Stomach (tissue), 9 donors: ENCODE measurements around the gene DHRS1. TPM values are rescaled to one million over a fixed set of nuclear protein-coding genes. Genes with fewer than 3 reads are reported as not detected.
A peak's percentile ranks its signal among the peaks of the same experiment; 100 is the strongest.

Source experiments
- DNase-seq, 2 donors: peaks; one replicate each; pipeline versions ENCODE4 v3.0.0 to v3.0.0-alpha.2; 2013 to 2019
- H3K27ac ChIP-seq, 5 donors: fragments of 200-600 bp in 4 of 5; sonication (generic) in 4 of 5; one replicate each; pipeline ENCODE4 v1.5.1; 2013 to 2019; ENCODE audit warnings: mild to moderate bottlenecking in 1 of 5, moderate library complexity in 1 of 5
- H3K27me3 ChIP-seq, 3 donors: fragments of 200-600 bp; sonication (generic); one replicate each; pipeline ENCODE4 v1.5.1; 2017 to 2019; ENCODE audit warnings: mixed run types in 1 of 3
- H3K36me3 ChIP-seq, 4 donors: fragments of 200-600 bp; sonication (generic); 1 replicate in 3 of 4; 2 replicates in 1 of 4; pipeline ENCODE4 v1.5.1; 2016 to 2019
- H3K4me1 ChIP-seq, 4 donors: fragments of 200-600 bp; sonication (generic); one replicate each; pipeline ENCODE4 v1.5.1; 2016 to 2019
- H3K4me3 ChIP-seq, 4 donors: fragments of 200-600 bp; sonication (generic) in 3 of 4; one replicate each; pipeline ENCODE4 v1.5.1; 2016 to 2019; ENCODE audit warnings: mild to moderate bottlenecking in 1 of 4
- H3K9me3 ChIP-seq, 4 donors: fragments of 200-600 bp; sonication (generic); one replicate each; pipeline ENCODE4 v1.5.1; 2016 to 2019
- EP300 ChIP-seq: sonication (generic); formaldehyde crosslinking; IDR thresholded peaks from one replicate; pipeline ENCODE4 v1.6.1; 2017; ENCODE audit warnings: antibody characterized with exemption
- POLR2A ChIP-seq, 4 donors: fragments of 450-650 bp; IDR thresholded peaks; one replicate each; pipeline ENCODE4 v1.6.1; 2016; ENCODE audit warnings: antibody characterized with exemption in 4 of 4, control low read depth in 2 of 4, mild to moderate bottlenecking in 1 of 4, moderate library complexity in 1 of 4
- POLR2AphosphoS5 ChIP-seq, 3 donors: sonication (generic); formaldehyde crosslinking; IDR thresholded peaks; one replicate each; pipeline ENCODE4 v1.6.1; 2016; ENCODE audit warnings: antibody characterized with exemption in 3 of 3
- WGBS, 5 donors: extraction: QIAGEN DNeasy Blood & Tissue Kit in 3 of 5; methylation state at CpG; one replicate each; pipeline versions ENCODE4 v1.1.5 to v1.1.7; 2013 to 2018; 5-methylcytosine and 5-hydroxymethylcytosine counted together
- intact Hi-C: fragments of 100-400 bp; cut with DNase I; formaldehyde crosslinking; loops from one replicate; pipeline ENCODE4 v1.15.1; 2023; ENCODE audit warnings: low total_unique reads
- polyA plus RNA-seq, 3 donors: library from polyadenylated mRNA; stranded (reverse); fragments of 200-250 nt; gene quantifications; one replicate each; pipeline ENCODE4 v1.2.3, GENCODE V29; 2013
- total RNA-seq, 5 donors: library from RNA; depleted of rRNA; stranded (reverse); fragments of >200 nt; gene quantifications; one replicate each; pipeline versions ENCODE4 v1.1.0 to v1.2.3, GENCODE V29; 2014 to 2016
- TF ChIP-seq, protein P1 (sequence below), 7 experiments: fragments of 450-650 bp in 4 of 7; fragments of 200-600 bp in 3 of 7; sonication (generic) in 3 of 7; IDR thresholded peaks; one replicate each; pipeline ENCODE4 v1.5.1; 2016 to 2019; ENCODE audit warnings: antibody characterized with exemption in 7 of 7, control low read depth in 2 of 7, mild to moderate bottlenecking in 1 of 7
- donor health status: healthy with polysubstance abuse.
- donor health status: Bipolar disorder and iron deficiency.
- donor health status: healthy.

The DHRS1 gene
- total and polyA plus RNA-seq, 8 donors: 5.3 to 71.9 (median 25.1) TPM

DNA sequence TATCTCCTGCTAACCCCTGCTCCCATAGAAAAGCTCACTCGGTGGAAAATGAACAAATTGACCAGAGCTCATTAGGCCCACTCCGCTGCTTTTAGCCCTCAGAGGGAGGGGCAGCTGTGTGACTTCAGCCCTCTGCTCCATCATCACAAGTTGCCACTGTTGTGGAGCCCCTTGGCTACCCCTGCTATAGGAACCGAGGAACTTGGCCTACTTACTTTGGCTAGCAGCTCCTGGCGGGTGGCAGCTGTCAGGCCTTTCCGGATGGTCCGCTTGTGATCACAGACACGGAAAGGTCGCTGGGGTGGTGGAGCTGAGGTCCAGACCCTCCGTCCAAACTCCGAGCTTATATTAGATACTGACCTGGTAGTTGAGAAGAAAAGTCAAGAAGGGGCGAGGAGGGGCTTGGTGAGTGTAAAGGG lies 7.6 kb upstream of the DHRS1 start:
- no peaks in the 10 kb centered on the region for H3K27me3 ChIP-seq
- WGBS, 5 donors: 70 to 82% (median 76%) methylated on average over 11 of the region's 11 CpGs
- DNase-seq: no peak
- H3K27ac ChIP-seq: peak overlapping the region; percentile 11 to 88 (median 71)
- H3K9me3 ChIP-seq: no peaks in the 10 kb centered on the region
- no peak overlapping the region for H3K4me3 ChIP-seq
- TF ChIP-seq, protein P1, sequence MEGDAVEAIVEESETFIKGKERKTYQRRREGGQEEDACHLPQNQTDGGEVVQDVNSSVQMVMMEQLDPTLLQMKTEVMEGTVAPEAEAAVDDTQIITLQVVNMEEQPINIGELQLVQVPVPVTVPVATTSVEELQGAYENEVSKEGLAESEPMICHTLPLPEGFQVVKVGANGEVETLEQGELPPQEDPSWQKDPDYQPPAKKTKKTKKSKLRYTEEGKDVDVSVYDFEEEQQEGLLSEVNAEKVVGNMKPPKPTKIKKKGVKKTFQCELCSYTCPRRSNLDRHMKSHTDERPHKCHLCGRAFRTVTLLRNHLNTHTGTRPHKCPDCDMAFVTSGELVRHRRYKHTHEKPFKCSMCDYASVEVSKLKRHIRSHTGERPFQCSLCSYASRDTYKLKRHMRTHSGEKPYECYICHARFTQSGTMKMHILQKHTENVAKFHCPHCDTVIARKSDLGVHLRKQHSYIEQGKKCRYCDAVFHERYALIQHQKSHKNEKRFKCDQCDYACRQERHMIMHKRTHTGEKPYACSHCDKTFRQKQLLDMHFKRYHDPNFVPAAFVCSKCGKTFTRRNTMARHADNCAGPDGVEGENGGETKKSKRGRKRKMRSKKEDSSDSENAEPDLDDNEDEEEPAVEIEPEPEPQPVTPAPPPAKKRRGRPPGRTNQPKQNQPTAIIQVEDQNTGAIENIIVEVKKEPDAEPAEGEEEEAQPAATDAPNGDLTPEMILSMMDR (IDR thresholded peaks at IDR 0.05): no peak
- no peak for TF ChIP-seq POLR2A (IDR thresholded peaks at IDR 0.05)
- TF ChIP-seq POLR2AphosphoS5 (IDR thresholded peaks at IDR 0.05): no peak
- no peak for TF ChIP-seq EP300
- peaks cover 43 to 62% (median 53%) of the 10 kb centered on the region in 4 donors for H3K4me1 ChIP-seq
- peaks cover 45 to 65% (median 54%) of the 10 kb centered on the region in 4 donors for H3K36me3 ChIP-seq
- intact Hi-C loops: no loop called here

DNA sequence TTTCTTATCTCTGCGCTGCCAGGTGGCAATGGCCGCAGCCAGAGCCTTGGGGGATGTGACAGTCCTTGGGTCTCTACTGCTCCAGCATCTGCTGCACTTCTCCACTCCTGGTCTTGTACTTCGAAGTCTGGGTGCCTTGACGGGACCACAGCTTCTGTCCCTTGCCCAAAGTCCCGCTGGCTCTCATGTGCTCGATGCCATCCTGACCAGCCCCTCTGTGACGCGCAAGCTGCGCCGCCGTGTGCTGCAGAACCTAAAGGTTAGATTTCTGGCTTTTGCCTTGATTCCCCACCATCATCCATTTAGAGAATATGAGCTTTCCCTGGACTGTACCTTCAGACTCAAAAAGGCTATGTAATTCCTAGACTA lies 4.4 kb upstream of the DHRS1 start:
- DNase-seq: no peak
- H3K9me3 ChIP-seq: no peaks in the 10 kb centered on the region
- H3K27me3 ChIP-seq: no peaks in the 10 kb centered on the region
- intact Hi-C loops: no loop called here
- H3K4me3 ChIP-seq: no peak overlapping the region
- H3K27ac ChIP-seq: no peak overlapping the region
- H3K4me1 ChIP-seq: peaks cover 29 to 58% (median 43%) of the 10 kb centered on the region in 4 donors
- TF ChIP-seq POLR2A (IDR thresholded peaks at IDR 0.05) (no peak), EP300 (no peak), POLR2AphosphoS5 (IDR thresholded peaks at IDR 0.05) (no peak)
- TF ChIP-seq, protein P1 (IDR thresholded peaks at IDR 0.05): no peak
- peaks cover 54 to 75% (median 65%) of the 10 kb centered on the region in 4 donors for H3K36me3 ChIP-seq
- 94 to 97% (median 96%) methylated on average over 11 of the region's 11 CpGs for WGBS, 5 donors

DNA sequence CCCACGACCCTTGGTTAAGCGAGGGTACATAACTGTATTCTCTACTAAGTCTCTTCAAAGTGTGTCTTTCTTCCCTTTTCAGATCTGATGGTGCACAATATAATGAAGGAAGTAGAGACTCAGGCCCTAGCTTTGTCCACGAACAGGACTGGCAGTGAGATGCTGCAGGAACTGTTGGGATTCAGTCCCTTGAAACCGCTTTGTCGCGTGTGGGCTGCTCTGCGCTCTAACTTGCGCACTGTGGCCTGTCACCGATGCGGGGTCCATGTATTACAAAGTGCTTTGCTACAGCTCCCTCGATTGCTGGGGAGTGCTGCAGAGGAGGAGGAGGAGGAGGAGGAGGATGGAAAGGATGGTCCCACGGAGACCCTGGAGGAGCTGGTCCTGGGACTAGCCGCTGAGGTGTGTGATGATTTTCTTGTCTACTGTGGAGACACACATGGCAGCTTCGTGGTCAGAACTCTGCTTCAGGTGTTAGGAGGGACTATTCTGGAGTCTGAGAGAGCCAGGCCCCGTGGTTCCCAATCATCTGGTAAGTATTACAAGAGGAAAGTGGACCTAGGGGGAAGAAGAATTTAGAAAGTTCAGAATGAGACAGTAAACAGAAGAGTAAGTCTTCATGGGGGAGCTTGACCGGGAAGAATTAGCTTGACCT lies 873 bp upstream of the DHRS1 start:
- no peak for TF ChIP-seq EP300
- no peak for TF ChIP-seq POLR2AphosphoS5 (IDR thresholded peaks at IDR 0.05)
- Histone ChIP-seq H3K36me3 (peaks cover 47 to 55% (median 54%) of the 10 kb centered on the region in 4 donors), H3K9me3 (no peaks in the 10 kb centered on the region), H3K27me3 (no peaks in the 10 kb centered on the region), H3K4me3 (peak overlapping the region; percentile 78 to 96 (median 89)), H3K27ac (peak overlapping the region in 4 of 5 donors; percentile 88 to 94 (median 90)), H3K4me1 (peaks cover 20 to 63% (median 46%) of the 10 kb centered on the region in 4 donors)
- DNase-seq: no peak
- intact Hi-C loops: no loop called here
- 23 to 26% (median 26%) methylated on average over 16 of the region's 16 CpGs for WGBS, 5 donors

DNA sequence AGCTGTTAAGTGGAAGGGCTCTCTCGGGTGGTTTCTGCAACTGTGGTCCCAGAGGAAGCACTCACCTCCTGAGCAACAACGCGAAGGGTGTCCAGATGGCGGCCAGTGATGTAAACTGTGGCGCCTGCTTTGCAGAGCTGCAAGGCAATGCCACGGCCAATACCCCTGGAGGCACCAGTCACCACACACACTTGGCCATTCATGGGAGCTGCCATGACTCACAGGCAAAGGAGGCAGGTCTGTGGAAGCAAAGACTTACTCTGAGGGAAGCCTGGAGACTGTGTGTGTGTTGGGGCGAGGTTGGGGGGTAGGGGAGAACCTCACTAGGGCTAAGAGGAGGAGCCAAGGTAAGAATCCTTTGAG lies 707 bp downstream of the DHRS1 start:
- no peak for TF ChIP-seq POLR2AphosphoS5 (IDR thresholded peaks at IDR 0.05)
- TF ChIP-seq EP300: no peak
- TF ChIP-seq POLR2A (IDR thresholded peaks at IDR 0.05): no peak
- TF ChIP-seq, protein P1 (IDR thresholded peaks at IDR 0.05): no peak
- intact Hi-C loops: loop anchor here (10.0 kb wide), 1 partner anchor 54 kb away; the partner anchor contains the start of gene TINF2
- DNase-seq: peak in 1 of 2 donors; percentile 56
- H3K9me3 ChIP-seq: no peaks in the 10 kb centered on the region
- H3K36me3 ChIP-seq: peaks cover 33 to 54% (median 51%) of the 10 kb centered on the region in 4 donors
- peak overlapping the region; percentile 88 to 94 (median 91) for H3K27ac ChIP-seq
- H3K4me1 ChIP-seq: peaks cover 20 to 63% (median 46%) of the 10 kb centered on the region in 4 donors
- WGBS, 5 donors: 36 to 46% (median 42%) methylated on average over 7 of the region's 7 CpGs
- H3K4me3 ChIP-seq: peak overlapping the region; percentile 78 to 96 (median 89)
- no peaks in the 10 kb centered on the region for H3K27me3 ChIP-seq
